ENCODE measurements around the gene HAVCR1.

GRCh38 chr5:157050050-157050449, 8.9 kb downstream of the HAVCR1 start:
- TF ChIP-seq CTCF (IDR thresholded peaks at IDR 0.05), result no peak
- no peak for TF ChIP-seq POLR2A (IDR thresholded peaks at IDR 0.05)

Measured in prostate gland (tissue), 2 donors.